T-helper 1 cell treated with Interleukin-12 subunit alpha and Interleukin-12 subunit beta and Interleukin-4 antibody, amounts not matched to agents 30 μg/mL and 1 μg/mL, for 36 hours (primary cell): ENCODE data around the gene TENM3.

Experiments used
- H3K27ac Mint-ChIP-seq: one replicate; pipeline ENCODE4 v1.8.0; 2021; ENCODE audit warnings: mild to moderate bottlenecking, mixed read lengths
- H3K27me3 Mint-ChIP-seq: one replicate; pipeline ENCODE4 v1.8.0; 2021; ENCODE audit warnings: low read depth, mixed read lengths
- H3K36me3 Mint-ChIP-seq: one replicate; pipeline ENCODE4 v1.8.0; 2021; ENCODE audit warnings: low read depth, mixed read lengths
- H3K4me1 Mint-ChIP-seq: one replicate; pipeline ENCODE4 v1.8.0; 2021; ENCODE audit warnings: low read depth, mixed read lengths
- H3K4me3 Mint-ChIP-seq: one replicate; pipeline ENCODE4 v1.8.0; 2021; ENCODE audit warnings: mild to moderate bottlenecking, moderate library complexity, mixed read lengths
- H3K9me3 Mint-ChIP-seq: one replicate; pipeline ENCODE4 v1.8.0; 2021; ENCODE audit warnings: mixed read lengths

The TENM3 gene

DNA sequence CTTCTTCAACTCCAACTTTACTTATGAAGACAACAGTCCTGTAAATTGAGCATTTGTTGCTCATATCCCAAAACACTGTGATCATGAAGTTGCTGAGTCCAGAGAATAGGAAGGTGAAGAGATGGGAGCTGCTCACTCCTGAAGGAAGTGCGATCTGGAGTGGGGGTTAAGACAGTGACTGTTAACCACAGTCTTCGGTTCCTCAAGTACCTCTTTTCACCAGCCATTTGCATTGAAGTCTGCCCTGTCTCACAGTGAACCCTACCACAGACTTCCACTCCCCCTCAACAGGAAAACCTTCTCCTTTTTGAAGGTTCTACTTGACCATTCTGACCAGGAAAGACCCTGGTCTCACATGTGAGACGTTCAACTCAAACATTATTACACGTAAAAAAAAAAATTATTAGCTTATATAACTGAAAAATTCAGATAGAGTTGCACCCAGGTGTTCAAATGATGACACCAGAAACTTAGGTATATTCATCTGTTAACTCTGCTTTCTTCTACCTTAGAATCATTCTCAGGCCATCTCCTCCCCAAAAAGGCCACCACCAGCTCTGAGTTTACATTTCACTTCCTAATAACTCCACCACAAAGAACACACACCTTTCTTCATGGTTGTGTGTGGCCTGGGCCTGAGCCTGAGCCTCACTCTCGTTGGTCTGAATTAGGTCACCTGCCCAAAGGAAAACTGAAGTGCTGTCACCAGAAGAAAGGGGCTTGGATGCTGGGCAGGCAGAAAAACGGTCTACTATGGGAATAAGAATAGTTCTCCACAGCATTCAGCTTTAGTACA lies 474.8 kb downstream of the TENM3 start:
- no peaks in the 10 kb centered on the region for H3K9me3 Mint-ChIP-seq
- H3K27ac Mint-ChIP-seq = no peak overlapping the region
- no peaks in the 10 kb centered on the region for H3K36me3 Mint-ChIP-seq
- H3K27me3 Mint-ChIP-seq = no peaks in the 10 kb centered on the region
- no peaks in the 10 kb centered on the region for H3K4me1 Mint-ChIP-seq
- H3K4me3 Mint-ChIP-seq = no peak overlapping the region

DNA sequence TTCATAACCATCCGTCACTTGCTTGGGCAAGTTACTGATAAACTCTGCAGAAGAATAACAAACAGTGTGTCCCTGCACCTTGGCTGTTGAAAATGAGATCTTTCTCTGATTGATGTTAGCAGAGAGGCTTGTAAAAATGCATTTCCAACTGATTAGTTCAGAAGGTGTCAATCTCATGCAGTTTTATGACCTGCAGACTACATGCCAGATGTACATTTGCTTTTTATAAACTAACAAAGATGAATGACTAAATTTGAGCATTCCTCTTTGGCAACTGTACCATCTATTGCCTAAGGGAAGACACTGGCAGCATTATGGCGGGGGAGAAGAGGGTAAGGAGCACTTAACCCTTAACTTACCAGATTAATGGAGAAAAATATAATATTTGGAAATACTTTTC lies 481.2 kb downstream of the TENM3 start:
- H3K4me1 Mint-ChIP-seq = no peaks in the 10 kb centered on the region
- H3K27ac Mint-ChIP-seq = no peak overlapping the region
- no peaks in the 10 kb centered on the region for H3K9me3 Mint-ChIP-seq
- H3K27me3 Mint-ChIP-seq = no peaks in the 10 kb centered on the region
- no peak overlapping the region for H3K4me3 Mint-ChIP-seq
- no peaks in the 10 kb centered on the region for H3K36me3 Mint-ChIP-seq

DNA sequence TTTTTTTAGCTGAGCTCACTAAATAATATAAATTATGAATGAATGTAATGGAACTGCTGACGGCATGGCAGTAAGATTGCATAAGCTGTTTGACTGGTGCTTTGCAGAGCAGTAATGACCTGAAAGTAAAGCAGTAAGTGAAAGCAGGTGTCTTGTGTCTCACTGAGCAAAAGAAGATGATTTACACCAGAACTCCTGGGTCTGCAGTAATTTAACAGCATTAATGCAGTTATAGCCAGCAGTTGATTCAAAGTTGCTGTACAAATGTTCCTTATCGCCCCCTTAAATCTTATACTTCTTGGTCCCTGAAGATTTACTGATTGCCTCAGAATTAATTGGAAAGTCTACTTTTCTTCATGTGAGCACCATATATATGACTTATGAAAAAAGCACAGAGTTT lies 486.3 kb downstream of the TENM3 start:
- Mint-ChIP-seq H3K27me3 (peaks cover 5% of the 10 kb centered on the region), H3K4me3 (no peak overlapping the region), H3K27ac (no peak overlapping the region), H3K9me3 (no peaks in the 10 kb centered on the region), H3K4me1 (no peaks in the 10 kb centered on the region), H3K36me3 (no peaks in the 10 kb centered on the region)

DNA sequence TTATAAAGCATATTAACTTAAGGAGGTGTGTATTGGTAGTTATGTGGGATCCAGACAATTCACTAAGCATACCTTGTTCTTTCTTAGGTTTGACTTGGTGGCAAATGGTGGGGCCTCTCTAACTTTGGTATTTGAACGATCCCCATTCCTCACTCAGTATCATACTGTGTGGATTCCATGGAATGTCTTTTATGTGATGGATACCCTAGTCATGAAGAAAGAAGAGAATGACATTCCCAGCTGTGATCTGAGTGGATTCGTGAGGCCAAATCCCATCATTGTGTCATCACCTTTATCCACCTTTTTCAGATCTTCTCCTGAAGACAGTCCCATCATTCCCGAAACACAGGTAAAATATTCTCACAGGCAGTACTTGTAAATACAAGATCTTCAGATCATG lies 487.6 kb downstream of the TENM3 start:
- H3K27ac Mint-ChIP-seq = no peak overlapping the region
- H3K27me3 Mint-ChIP-seq = peaks cover 5% of the 10 kb centered on the region
- no peak overlapping the region for H3K4me3 Mint-ChIP-seq
- no peaks in the 10 kb centered on the region for H3K36me3 Mint-ChIP-seq
- no peaks in the 10 kb centered on the region for H3K4me1 Mint-ChIP-seq
- H3K9me3 Mint-ChIP-seq = no peaks in the 10 kb centered on the region

DNA sequence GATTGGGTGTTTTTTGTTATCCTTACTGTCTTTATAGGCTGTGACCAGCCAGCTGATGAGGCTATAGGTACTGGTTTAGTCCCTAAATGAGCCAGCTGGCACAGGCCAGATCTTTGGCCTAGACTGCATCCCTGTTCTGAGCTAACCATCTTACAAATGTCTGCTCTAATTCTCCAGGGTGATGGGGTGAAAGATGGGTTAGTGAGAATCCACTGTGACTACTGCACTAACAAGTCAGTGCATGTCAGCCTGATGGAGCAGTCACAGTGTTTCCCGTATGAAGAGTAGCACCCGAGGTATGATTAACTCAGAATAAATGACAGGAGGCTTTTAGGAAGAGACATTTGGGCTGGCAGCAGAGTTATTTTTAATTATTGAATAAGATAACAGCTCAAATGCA lies 493.0 kb downstream of the TENM3 start:
- H3K27me3 Mint-ChIP-seq = peaks cover 5% of the 10 kb centered on the region
- H3K9me3 Mint-ChIP-seq = no peaks in the 10 kb centered on the region
- H3K4me3 Mint-ChIP-seq = no peak overlapping the region
- no peaks in the 10 kb centered on the region for H3K36me3 Mint-ChIP-seq
- H3K4me1 Mint-ChIP-seq = no peaks in the 10 kb centered on the region
- no peak overlapping the region for H3K27ac Mint-ChIP-seq

DNA sequence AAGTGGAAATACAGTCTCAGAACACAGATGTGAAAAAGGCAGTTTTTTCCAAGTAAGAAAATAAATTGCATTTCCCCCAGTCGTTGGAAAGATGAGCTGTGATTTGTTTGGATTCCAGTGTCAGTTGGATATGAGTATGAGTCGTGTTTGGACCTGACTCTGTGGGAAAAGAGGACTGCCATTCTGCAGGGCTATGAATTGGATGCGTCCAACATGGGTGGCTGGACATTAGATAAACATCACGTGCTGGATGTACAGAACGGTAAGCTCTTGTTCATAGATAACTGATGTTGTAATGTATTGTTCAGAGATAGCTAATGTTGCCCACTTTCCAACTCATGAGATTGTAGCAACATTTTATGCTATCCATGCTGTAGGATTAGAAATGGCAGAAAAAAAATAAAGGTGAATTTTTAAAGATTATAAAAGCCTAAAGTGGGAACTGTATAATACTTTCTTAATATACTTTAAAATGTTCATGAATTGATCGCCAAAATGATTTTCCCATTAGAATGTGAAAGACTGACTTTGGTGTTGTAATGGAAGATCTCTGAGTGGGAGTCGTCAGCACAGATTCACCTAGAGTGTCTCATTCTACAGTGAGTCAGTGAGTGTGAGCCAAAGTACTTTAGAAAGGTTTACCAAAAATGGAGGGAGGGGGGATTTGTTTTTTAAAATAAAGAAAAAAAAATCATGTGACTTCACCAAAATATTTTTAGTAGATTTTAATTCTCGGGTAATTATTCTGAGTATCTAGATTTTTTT lies 495.3 kb downstream of the TENM3 start:
- Mint-ChIP-seq H3K4me1 (no peaks in the 10 kb centered on the region), H3K9me3 (no peaks in the 10 kb centered on the region), H3K36me3 (no peaks in the 10 kb centered on the region), H3K27ac (no peak overlapping the region), H3K4me3 (no peak overlapping the region), H3K27me3 (peaks cover 5% of the 10 kb centered on the region)

DNA sequence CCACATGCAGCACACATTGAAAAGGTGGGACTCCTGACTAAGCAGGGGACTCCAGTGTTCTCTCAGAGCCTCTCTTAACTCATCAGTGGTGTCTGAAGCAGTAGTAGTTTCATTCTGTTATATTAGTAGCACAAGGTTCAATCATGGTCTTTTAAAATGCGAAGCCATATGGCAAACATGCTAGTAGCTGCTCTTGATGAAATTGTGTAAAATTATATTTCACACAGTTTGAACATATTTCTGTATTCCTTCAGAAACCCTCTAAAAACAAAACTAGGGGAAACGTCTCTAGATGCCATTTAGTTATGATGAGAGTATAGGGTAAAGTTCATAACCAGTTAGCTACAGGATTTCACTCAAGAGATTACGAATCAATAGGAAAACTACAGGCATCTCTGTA lies 497.1 kb downstream of the TENM3 start:
- no peak overlapping the region for H3K4me3 Mint-ChIP-seq
- no peaks in the 10 kb centered on the region for H3K4me1 Mint-ChIP-seq
- no peaks in the 10 kb centered on the region for H3K27me3 Mint-ChIP-seq
- no peaks in the 10 kb centered on the region for H3K36me3 Mint-ChIP-seq
- H3K9me3 Mint-ChIP-seq = no peaks in the 10 kb centered on the region
- no peak overlapping the region for H3K27ac Mint-ChIP-seq

DNA sequence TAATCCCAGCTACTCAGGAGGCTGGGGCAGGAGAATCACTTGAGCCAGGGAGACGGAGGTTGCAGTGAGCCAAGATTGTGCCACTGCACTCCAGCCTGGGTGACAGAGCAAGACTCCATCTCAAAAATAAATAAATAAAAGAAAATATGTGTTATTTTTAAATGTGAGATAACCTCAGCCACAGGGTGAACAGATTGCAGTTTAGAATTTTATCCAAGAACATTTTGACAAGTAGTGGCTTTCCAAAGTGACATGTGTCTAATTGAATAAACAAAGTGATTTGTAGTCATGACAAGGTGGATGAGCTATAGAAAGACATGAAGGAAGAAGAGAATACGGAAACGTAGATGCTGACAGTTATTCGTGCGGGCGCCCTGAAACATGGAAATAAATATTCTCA lies 497.9 kb downstream of the TENM3 start:
- no peaks in the 10 kb centered on the region for H3K36me3 Mint-ChIP-seq
- H3K4me3 Mint-ChIP-seq = no peak overlapping the region
- H3K27me3 Mint-ChIP-seq = no peaks in the 10 kb centered on the region
- H3K27ac Mint-ChIP-seq = no peak overlapping the region
- no peaks in the 10 kb centered on the region for H3K9me3 Mint-ChIP-seq
- no peaks in the 10 kb centered on the region for H3K4me1 Mint-ChIP-seq

DNA sequence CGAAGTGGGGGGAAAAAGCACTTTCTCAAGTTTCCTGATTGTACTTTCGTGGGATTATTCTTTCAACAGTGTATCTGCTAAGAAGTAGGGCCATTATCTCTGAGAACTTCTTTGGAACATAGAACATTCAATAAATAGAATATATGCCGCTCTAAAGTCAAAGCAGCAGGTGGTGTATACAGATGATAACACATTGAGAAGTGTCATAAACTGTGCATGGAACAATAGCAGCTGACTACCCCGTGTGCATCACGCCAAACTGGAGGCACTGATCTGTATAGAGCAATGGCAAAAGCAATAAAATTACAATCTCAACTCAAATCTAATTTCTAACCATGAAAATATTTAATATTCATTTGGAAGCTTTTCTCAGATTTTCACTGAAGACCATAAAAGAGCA lies 498.7 kb downstream of the TENM3 start:
- Mint-ChIP-seq H3K27ac (no peak overlapping the region), H3K9me3 (no peaks in the 10 kb centered on the region), H3K4me1 (no peaks in the 10 kb centered on the region), H3K4me3 (no peak overlapping the region), H3K27me3 (no peaks in the 10 kb centered on the region), H3K36me3 (no peaks in the 10 kb centered on the region)

DNA sequence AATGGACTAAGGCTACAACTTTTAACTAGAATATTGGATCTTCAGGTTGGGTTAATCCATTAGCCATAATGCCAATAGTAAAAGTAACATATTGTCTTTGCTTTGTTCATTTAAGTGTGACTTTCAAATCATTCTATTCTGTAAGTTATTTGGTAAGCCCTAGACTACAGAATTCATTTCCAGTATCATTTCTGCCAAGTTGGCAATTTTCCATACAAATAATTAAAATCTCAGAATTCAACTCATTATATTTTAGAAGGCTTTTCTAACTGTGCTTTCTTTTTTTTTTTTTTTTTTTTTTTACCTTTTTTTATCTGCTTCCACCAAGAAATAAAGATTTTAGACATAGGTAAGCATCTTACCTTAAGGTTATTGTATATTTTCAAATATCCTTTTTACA lies 500.6 kb downstream of the TENM3 start:
- Mint-ChIP-seq H3K9me3 (no peaks in the 10 kb centered on the region), H3K27me3 (no peaks in the 10 kb centered on the region), H3K27ac (no peak overlapping the region), H3K4me1 (no peaks in the 10 kb centered on the region), H3K4me3 (no peak overlapping the region), H3K36me3 (no peaks in the 10 kb centered on the region)

DNA sequence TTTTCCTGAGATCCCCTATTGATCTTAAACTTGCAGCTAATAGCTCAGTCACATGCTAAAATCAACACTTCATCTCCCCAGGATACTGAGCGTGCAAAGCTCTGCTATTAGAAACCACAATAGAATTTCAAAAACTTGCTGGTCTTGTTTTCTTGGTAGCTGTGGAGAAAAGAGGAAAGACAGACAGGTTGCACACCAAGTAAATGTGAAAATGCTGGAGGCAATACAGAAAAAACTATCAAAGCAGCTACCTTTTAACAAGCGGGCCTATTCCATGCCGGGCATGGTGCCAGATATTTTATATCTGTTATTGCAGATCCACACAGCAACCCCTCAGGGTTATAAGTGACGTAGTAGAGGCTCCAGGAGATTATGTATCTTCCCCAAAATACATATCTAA lies 502.0 kb downstream of the TENM3 start:
- no peaks in the 10 kb centered on the region for H3K36me3 Mint-ChIP-seq
- no peak overlapping the region for H3K4me3 Mint-ChIP-seq
- no peaks in the 10 kb centered on the region for H3K27me3 Mint-ChIP-seq
- H3K27ac Mint-ChIP-seq = no peak overlapping the region
- no peaks in the 10 kb centered on the region for H3K4me1 Mint-ChIP-seq
- no peaks in the 10 kb centered on the region for H3K9me3 Mint-ChIP-seq

DNA sequence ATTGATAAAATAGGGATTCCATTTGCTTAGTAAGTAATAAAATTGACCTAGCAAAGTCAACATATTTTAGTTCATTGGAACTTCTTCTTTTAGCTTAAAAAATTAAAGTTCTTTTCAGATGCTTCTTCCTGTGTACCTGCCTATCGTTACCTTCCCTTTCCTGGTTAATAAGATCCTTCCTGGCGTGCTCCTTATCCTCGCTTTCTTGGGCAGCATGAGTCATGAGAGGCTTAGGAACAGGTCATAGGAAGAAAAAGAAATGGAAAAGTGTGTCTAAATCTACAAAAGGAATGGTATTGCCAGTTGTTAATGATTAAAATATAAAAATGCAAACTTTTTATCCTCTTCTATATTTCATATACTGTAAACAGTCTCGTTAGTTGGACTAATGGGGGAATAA lies 503.7 kb downstream of the TENM3 start:
- H3K27ac Mint-ChIP-seq = no peak overlapping the region
- H3K27me3 Mint-ChIP-seq = no peaks in the 10 kb centered on the region
- no peaks in the 10 kb centered on the region for H3K9me3 Mint-ChIP-seq
- no peaks in the 10 kb centered on the region for H3K36me3 Mint-ChIP-seq
- H3K4me1 Mint-ChIP-seq = no peaks in the 10 kb centered on the region
- H3K4me3 Mint-ChIP-seq = no peak overlapping the region

DNA sequence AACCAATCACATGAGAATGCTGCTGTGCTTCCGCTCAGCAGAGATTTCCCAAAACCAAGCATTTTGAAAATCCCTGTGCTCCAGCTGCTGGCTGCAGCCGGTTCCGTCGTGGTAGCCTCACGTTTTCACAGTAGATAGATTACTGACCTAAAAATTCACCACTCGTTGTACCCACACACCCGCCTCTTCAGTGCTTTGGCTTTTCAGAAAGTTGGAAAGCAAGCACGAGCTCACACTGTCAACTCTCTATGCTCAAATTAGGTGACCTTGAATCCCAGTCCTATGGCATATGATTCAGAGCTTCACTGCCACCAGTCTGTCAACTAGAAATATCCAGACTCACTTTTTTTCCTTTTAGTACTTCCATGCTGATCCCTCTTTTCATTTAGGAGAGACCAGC lies 505.1 kb downstream of the TENM3 start:
- no peaks in the 10 kb centered on the region for H3K27me3 Mint-ChIP-seq
- no peaks in the 10 kb centered on the region for H3K9me3 Mint-ChIP-seq
- H3K4me3 Mint-ChIP-seq = no peak overlapping the region
- H3K4me1 Mint-ChIP-seq = no peaks in the 10 kb centered on the region
- no peaks in the 10 kb centered on the region for H3K36me3 Mint-ChIP-seq
- no peak overlapping the region for H3K27ac Mint-ChIP-seq

DNA sequence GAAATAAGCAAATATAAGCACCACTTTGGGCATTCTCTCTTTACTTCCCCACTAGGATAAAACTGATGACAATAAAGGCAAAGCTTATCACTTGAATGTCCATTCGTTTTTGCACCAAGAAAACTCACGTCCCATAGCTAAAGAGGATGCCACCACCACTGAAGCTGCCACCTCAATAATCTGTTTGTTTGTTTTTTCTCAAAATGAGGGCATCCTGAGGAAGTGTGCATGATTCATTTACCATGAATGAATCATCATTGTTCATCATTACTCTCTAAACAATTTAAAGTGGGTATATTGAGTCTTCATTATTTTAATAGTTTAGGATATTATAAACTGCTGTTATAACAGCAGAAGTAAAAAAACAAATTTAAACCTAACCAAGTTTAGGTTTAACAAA lies 505.7 kb downstream of the TENM3 start:
- Mint-ChIP-seq H3K4me1 (no peaks in the 10 kb centered on the region), H3K9me3 (no peaks in the 10 kb centered on the region), H3K36me3 (no peaks in the 10 kb centered on the region), H3K27ac (no peak overlapping the region), H3K27me3 (no peaks in the 10 kb centered on the region), H3K4me3 (no peak overlapping the region)

DNA sequence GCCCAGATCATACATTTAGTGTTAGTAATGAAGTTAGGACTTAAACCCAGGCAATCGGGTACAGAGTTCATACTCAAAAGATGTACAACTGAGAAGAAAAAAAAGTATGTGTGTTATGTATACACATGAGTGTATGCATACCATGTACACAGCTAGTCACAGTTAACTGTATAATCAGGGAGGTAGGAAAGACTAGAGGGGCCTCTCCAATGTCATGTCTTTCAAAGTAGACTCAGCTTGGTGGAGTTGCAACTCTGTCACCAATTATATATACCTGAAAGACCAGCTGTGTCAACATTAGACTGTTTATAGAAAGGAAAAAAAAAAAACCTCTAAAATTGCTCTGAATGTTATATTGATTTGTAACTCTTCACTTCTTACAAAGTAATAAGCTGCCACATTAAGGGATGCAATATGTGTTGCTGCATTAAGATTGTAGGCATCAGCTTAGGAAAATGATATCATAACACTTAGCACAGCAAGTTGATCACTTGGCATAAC lies 506.5 kb downstream of the TENM3 start:
- Mint-ChIP-seq H3K9me3 (no peaks in the 10 kb centered on the region), H3K4me3 (no peak overlapping the region), H3K27ac (no peak overlapping the region), H3K4me1 (no peaks in the 10 kb centered on the region), H3K36me3 (no peaks in the 10 kb centered on the region), H3K27me3 (no peaks in the 10 kb centered on the region)
